Loucy (cell line): ENCODE data around the gene CDC73.

ENCODE experiments used
- CTCF ChIP-seq: fragments of 200-600 bp; sonication (generic); conservative IDR thresholded peaks from 2 replicates; pipeline ENCODE4 v1.5.1; 2014; ENCODE audit warnings: mild to moderate bottlenecking, antibody characterized with exemption, low read length
- EZH2phosphoT487 ChIP-seq: fragments of 200-600 bp; IDR thresholded peaks from 2 replicates; pipeline ENCODE4 v1.6.1; 2018; ENCODE audit warnings: antibody characterized with exemption, mild to moderate bottlenecking, moderate library complexity, borderline replicate concordance

GRCh38 chr1:193189442-193190095, 67.7 kb downstream of the CDC73 start:
- TF ChIP-seq CTCF (no peak), EZH2phosphoT487 (no peak)
